Fibroblast of villous mesenchyme (primary cell): ENCODE data around the gene POLR2H. TPM values are rescaled to one million over a fixed set of nuclear protein-coding genes. Genes with fewer than 3 reads are reported as not detected.

ENCODE experiments used
- DNase-seq: peaks from one replicate; pipeline ENCODE4 v3.0.0-alpha.2; 2010; ENCODE audit warnings: low read depth
- H3K4me3 ChIP-seq: 2 replicates; pipeline ENCODE4 v1.5.1; 2011; ENCODE audit warnings: low read depth, mild to moderate bottlenecking, low read length
- CTCF ChIP-seq: IDR thresholded peaks from 2 replicates; pipeline ENCODE4 v1.5.1; 2012; ENCODE audit warnings: low read depth, mild to moderate bottlenecking, low read length; ENCODE audit not compliant: insufficient read depth
- total RNA-seq: library from RNA; depleted of rRNA; stranded (reverse); fragments of >200 nt; gene quantifications from 2 replicates; pipeline ENCODE4 v1.2.3, GENCODE V29; 2012

Gene POLR2H
- total RNA-seq, 1 donor, result 61.3 TPM

- peak; percentile 51 for TF ChIP-seq CTCF
- H3K4me3 ChIP-seq, result no peak overlapping the region
- peak; percentile 60 for DNase-seq
These were observed 16.0 kb upstream of the POLR2H start for GRCh38 chr3:184345317-184346144.

- DNase-seq, result no peak
- H3K4me3 ChIP-seq, result no peak overlapping the region
- TF ChIP-seq CTCF, result no peak
These were observed 14.9 kb upstream of the POLR2H start for GRCh38 chr3:184346480-184347190.

- DNase-seq, result peak; percentile 70
- H3K4me3 ChIP-seq, result no peak overlapping the region
- TF ChIP-seq CTCF, result no peak
These were observed 14.0 kb upstream of the POLR2H start for GRCh38 chr3:184347321-184348056.

- no peak for TF ChIP-seq CTCF
- DNase-seq, result no peak
- no peak overlapping the region for H3K4me3 ChIP-seq
These were observed 13.5 kb upstream of the POLR2H start for GRCh38 chr3:184348057-184348382.

GRCh38 chr3:184349563-184350470, 11.7 kb upstream of the POLR2H start:
- no peak for DNase-seq
- TF ChIP-seq CTCF, result no peak
- H3K4me3 ChIP-seq, result no peak overlapping the region

- no peak for TF ChIP-seq CTCF
- H3K4me3 ChIP-seq, result no peak overlapping the region
- DNase-seq, result no peak
These were observed 10.9 kb upstream of the POLR2H start for GRCh38 chr3:184350618-184351017.
